MCF 10A (cell line): ENCODE measurements around the gene XPC. TPM values are rescaled to one million over a fixed set of nuclear protein-coding genes. Genes with fewer than 3 reads are reported as not detected.

ENCODE experiments used
- BruUV-seq: library from RNA; stranded (reverse); fragments of 400-500 nt; replicated peaks from 2 replicates; lab custom pipeline; 2021; lab: Mats Ljungman, UMichigan
- CTCF ChIA-PET: fragments of 300-600 bp; sonication (Branson Sonifier 250); formaldehyde crosslinking; extraction: SDS; loops from one replicate; lab custom pipeline; 2021; ENCODE audit warnings: antibody characterized with exemption, inconsistent platforms; lab: Yijun Ruan, JAX
- POLR2A ChIA-PET: fragments of 300-600, 350-650 bp; sonication (Branson Sonifier 250); formaldehyde crosslinking; extraction: SDS; loops from one replicate; lab custom pipeline; 2020; ENCODE audit warnings: antibody characterized with exemption, inconsistent platforms; lab: Yijun Ruan, JAX
- DNase-seq: peaks from one replicate; pipeline ENCODE4 v3.0.0-alpha.2; 2018; ENCODE audit not compliant: unreplicated experiment
- H3K27ac Mint-ChIP-seq: one replicate; pipeline ENCODE4 v1.8.0; 2022; ENCODE audit warnings: mild to moderate bottlenecking, low read depth, mixed read lengths; ENCODE audit not compliant: unreplicated experiment
- H3K27me3 Mint-ChIP-seq: one replicate; pipeline ENCODE4 v1.8.0; 2022; ENCODE audit warnings: mixed read lengths; ENCODE audit not compliant: insufficient read depth, unreplicated experiment
- H3K36me3 Mint-ChIP-seq: one replicate; pipeline ENCODE4 v1.8.0; 2022; ENCODE audit warnings: mild to moderate bottlenecking, moderate library complexity, mixed read lengths; ENCODE audit not compliant: insufficient read depth, unreplicated experiment
- H3K4me1 Mint-ChIP-seq: one replicate; pipeline ENCODE4 v1.8.0; 2022; ENCODE audit warnings: mixed read lengths; ENCODE audit not compliant: insufficient read depth, unreplicated experiment
- H3K4me3 Mint-ChIP-seq: one replicate; pipeline ENCODE4 v1.8.0; 2022; ENCODE audit warnings: mild to moderate bottlenecking, moderate library complexity, mixed read lengths; ENCODE audit not compliant: unreplicated experiment
- H3K9me3 Mint-ChIP-seq: one replicate; pipeline ENCODE4 v1.8.0; 2022; ENCODE audit warnings: mixed read lengths; ENCODE audit not compliant: unreplicated experiment
- intact Hi-C: fragments of 100-400 bp; cut with micrococcal nuclease; formaldehyde crosslinking; loops from 2 replicates; pipeline ENCODE4 v1.14.1; 2022
- total RNA-seq: library from RNA; stranded (reverse); gene quantifications from 2 replicates; pipeline ENCODE4 v1.2.3, GENCODE V29; 2022
- TF ChIP-seq, protein P1 (sequence below): fragments of 200-600 bp; IDR thresholded peaks from one replicate; pipeline ENCODE4 v1.8.0; 2022; ENCODE audit warnings: antibody characterized with exemption, mild to moderate bottlenecking; ENCODE audit not compliant: unreplicated experiment

The XPC gene
- total RNA-seq, 1 experiment from 2014 or later, result 73.3 TPM

DNA sequence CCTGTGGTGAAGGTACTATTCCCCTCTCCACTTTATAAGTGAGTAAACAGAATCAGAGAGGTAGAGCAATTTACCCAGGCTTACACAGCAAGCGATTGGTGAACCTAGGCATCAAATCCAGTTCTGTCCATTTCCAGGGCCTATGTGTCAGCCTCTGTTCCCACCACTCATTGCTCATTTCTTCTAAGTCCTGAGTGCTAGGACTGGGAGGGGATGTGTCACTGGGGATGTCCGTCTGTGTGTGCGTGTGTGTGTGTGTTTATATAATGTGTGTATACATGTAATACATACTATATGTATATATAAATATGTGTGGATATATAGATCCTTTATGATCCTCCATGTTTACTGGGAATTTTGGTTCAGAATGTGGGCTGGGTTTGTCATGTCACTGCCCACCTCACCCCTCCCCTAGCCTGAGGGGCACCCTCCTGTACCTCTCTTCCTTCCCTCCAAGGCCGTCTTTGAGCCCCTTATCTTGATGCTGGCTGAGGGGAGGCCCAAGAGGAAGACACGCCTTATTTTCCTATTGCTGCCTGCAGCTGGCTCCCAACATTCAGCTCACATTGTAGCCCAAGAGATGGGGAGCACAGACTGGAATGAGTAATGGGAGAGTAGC lies 51.4 kb downstream of the XPC start:
- no peaks in the 10 kb centered on the region for H3K9me3 Mint-ChIP-seq
- no peak for DNase-seq
- H3K27ac Mint-ChIP-seq, result peak overlapping the region; percentile 96
- ChIA-PET CTCF (interaction anchor here (1.8 to 8.7 kb wide), 2 partner anchors 16 to 230 kb away, joined by 8 to 80 read pairs; no protein-coding TSS in a partner anchor), POLR2A (interaction anchor here (0.6 to 9.1 kb wide), 9 partner anchors 15 to 641 kb away, joined by 3 to 294 read pairs (median 9); partner anchors contain the start of genes LSM3 and XPC)
- intact Hi-C loops, result no loop called here
- TF ChIP-seq, protein P1, sequence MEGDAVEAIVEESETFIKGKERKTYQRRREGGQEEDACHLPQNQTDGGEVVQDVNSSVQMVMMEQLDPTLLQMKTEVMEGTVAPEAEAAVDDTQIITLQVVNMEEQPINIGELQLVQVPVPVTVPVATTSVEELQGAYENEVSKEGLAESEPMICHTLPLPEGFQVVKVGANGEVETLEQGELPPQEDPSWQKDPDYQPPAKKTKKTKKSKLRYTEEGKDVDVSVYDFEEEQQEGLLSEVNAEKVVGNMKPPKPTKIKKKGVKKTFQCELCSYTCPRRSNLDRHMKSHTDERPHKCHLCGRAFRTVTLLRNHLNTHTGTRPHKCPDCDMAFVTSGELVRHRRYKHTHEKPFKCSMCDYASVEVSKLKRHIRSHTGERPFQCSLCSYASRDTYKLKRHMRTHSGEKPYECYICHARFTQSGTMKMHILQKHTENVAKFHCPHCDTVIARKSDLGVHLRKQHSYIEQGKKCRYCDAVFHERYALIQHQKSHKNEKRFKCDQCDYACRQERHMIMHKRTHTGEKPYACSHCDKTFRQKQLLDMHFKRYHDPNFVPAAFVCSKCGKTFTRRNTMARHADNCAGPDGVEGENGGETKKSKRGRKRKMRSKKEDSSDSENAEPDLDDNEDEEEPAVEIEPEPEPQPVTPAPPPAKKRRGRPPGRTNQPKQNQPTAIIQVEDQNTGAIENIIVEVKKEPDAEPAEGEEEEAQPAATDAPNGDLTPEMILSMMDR, result no peak
- peaks cover 27% of the 10 kb centered on the region for H3K4me1 Mint-ChIP-seq
- peaks cover 62% of the 10 kb centered on the region for H3K36me3 Mint-ChIP-seq
- BruUV-seq, result no TSS peak
- no peaks in the 10 kb centered on the region for H3K27me3 Mint-ChIP-seq
- peak overlapping the region; percentile 99 for H3K4me3 Mint-ChIP-seq

DNA sequence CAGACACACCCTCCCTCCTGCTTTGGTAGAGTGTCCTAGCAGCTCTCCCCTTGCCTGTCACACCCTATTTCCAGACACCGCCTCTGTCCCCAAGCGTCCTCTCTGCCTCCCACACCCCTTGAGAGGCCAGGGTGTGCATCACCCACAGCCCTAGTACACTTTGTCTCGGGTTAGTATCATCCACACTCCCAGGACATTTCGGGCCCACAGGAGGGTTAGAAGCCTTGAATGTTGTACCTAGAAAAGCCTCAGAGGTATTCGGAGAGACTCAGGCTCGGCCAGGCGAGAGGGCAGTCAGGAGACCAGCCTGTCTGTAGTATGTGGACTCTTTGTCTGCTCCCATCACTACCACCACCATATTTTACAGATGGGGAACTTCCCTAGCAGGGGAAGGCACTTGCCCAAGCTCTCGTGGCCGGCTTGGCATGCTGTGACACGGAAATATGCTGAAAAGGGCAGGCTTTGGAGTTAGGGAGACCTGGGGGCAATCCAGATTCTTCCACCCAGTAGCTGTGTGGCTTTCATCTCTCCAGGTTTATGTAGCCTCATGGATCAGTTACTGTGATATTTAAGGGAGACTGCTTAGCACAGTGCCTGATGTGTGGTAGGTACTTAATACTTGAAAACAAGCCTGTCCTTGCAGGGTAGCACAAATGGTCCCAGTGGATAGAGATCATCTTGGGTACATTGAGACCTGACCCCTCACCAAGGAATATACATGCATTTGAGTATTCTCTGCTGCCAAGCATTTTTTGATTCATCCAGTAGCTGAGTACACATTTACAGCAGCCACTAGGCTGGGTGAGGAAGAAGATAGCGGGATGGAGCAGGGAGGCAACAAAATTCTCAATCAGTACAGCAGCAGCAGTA lies 52.1 kb downstream of the XPC start:
- no TSS peak for BruUV-seq
- Mint-ChIP-seq H3K36me3 (peaks cover 58% of the 10 kb centered on the region), H3K4me3 (peak overlapping the region; percentile 99), H3K27ac (peak overlapping the region; percentile 96), H3K9me3 (no peaks in the 10 kb centered on the region), H3K27me3 (no peaks in the 10 kb centered on the region), H3K4me1 (peaks cover 28% of the 10 kb centered on the region)
- intact Hi-C loops, result no loop called here
- TF ChIP-seq, protein P1, result no peak
- ChIA-PET CTCF (interaction anchor here (0.6 to 8.7 kb wide), 12 partner anchors 15 to 341 kb away, joined by 3 to 80 read pairs (median 4); no protein-coding TSS in a partner anchor), POLR2A (interaction anchor here (0.6 to 9.1 kb wide), 30 partner anchors 9 to 1620 kb away, joined by 3 to 294 read pairs (median 5); partner anchors contain the start of genes CCDC174, LSM3 and XPC)
- no peak for DNase-seq

DNA sequence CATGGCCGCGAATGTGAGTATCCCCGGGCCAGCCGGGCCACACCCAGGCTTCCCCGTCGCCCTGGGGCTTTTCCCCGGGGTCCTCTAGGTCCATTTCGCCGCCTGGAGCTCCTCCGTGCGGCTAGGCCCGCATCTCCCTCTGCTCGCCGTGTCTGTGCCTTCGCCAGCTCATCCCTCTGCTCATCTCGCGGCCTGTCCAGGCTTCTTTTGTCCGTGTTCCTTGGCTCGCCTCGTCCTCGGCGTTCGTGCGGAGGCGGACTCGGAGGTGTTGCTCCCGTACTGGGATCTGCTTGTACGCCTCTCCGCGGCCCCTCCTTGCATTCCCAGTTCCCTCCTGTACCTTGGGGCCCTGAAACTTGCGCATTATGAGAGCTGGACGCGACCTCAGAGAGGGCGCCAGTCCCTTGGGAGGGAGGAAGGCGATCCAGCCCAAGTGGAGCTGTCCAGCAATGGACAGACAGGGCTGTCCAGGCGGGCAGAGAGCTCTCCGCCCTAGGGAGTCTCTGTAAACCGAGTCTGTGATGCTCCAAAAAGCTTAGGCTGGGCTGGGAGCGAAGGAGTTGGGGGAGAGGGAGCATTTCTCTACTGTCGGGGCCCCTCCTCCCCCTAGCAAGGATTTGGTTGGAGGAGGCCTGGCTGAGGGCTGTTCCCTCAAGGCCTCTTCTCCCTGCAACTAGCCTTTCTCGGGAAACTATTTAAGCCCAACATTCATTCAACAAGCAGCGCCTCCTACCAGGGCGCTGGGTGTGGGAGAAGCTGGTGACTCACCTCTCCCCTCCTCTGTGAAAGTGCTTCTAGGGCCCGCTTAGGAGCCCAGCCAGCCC lies 53.0 kb downstream of the XPC start:
- peak overlapping the region; percentile 99 for H3K4me3 Mint-ChIP-seq
- H3K27ac Mint-ChIP-seq, result peak overlapping the region; percentile 96
- H3K36me3 Mint-ChIP-seq, result peaks cover 57% of the 10 kb centered on the region
- CTCF ChIA-PET, result interaction anchor here (0.5 to 8.7 kb wide), 19 partner anchors 10 to 484 kb away, joined by 3 to 80 read pairs (median 3); partner anchors contain the start of genes LSM3 and XPC
- intact Hi-C loops, result loop anchor here (1.0 kb wide), 4 partner anchors 19 to 229 kb away; partner anchors contain the start of genes LSM3 and XPC
- no peaks in the 10 kb centered on the region for H3K27me3 Mint-ChIP-seq
- peak; percentile 97 for DNase-seq
- H3K9me3 Mint-ChIP-seq, result no peaks in the 10 kb centered on the region
- TSS peak; percentile 39 for BruUV-seq
- H3K4me1 Mint-ChIP-seq, result peaks cover 32% of the 10 kb centered on the region
- POLR2A ChIA-PET, result interaction anchor here (0.6 to 9.1 kb wide), 37 partner anchors 10 to 1619 kb away, joined by 3 to 294 read pairs (median 4); partner anchors contain the start of genes CCDC174, LSM3, NR2C2 and XPC
- TF ChIP-seq, protein P1, result peak; percentile 7
